RWPE2 (cell line): Measurements from ENCODE around the gene APBB1IP.

ENCODE experiments used
- ATAC-seq: fragments of 200-7000 bp; cut with Tn5 transposase; 3 replicates; pipeline ENCODE4 v1.9.1; 2021; ENCODE audit warnings: low read depth
- DNase-seq: peaks from one replicate; pipeline ENCODE4 v3.0.0-alpha.2; 2020; ENCODE audit warnings: low spot score
- H3K27ac ChIP-seq: fragments of 450-650 bp; 2 replicates; pipeline ENCODE4 v1.5.1; 2017; ENCODE audit warnings: mild to moderate bottlenecking; ENCODE audit not compliant: poor library complexity, severe bottlenecking
- H3K27me3 ChIP-seq: fragments of 250-450 bp; sonication (Bioruptor Pico); 2 replicates; pipeline ENCODE4 v1.5.1; 2021; ENCODE audit warnings: mild to moderate bottlenecking, moderate library complexity; ENCODE audit not compliant: insufficient read depth, poor library complexity, severe bottlenecking
- H3K36me3 ChIP-seq: fragments of 250-450 bp; sonication (Bioruptor Pico); 2 replicates; pipeline ENCODE4 v1.5.1; 2020; ENCODE audit warnings: low read depth, mild to moderate bottlenecking, moderate library complexity
- H3K4me1 ChIP-seq: fragments of 250-450 bp; sonication (Bioruptor Pico); 2 replicates; pipeline ENCODE4 v1.5.1; 2021; ENCODE audit warnings: mild to moderate bottlenecking, moderate library complexity; ENCODE audit not compliant: insufficient read depth, poor library complexity, severe bottlenecking
- H3K4me3 ChIP-seq: fragments of 250-450 bp; sonication (Bioruptor Pico); 2 replicates; pipeline ENCODE4 v1.5.1; 2021; ENCODE audit warnings: mild to moderate bottlenecking, moderate library complexity; ENCODE audit not compliant: severe bottlenecking
- H3K9me3 ChIP-seq: fragments of 250-450 bp; sonication (Bioruptor Pico); 2 replicates; pipeline ENCODE4 v1.5.1; 2021; ENCODE audit warnings: mild to moderate bottlenecking, moderate library complexity; ENCODE audit not compliant: severe bottlenecking
- CTCF ChIP-seq: fragments of 450-650 bp; IDR thresholded peaks from one replicate; pipeline ENCODE4 v1.5.1; 2017; ENCODE audit warnings: mild to moderate bottlenecking, moderate library complexity; ENCODE audit not compliant: poor library complexity, severe bottlenecking

The APBB1IP gene

GRCh38 chr10:26555719-26556368 lies 117.7 kb downstream of the APBB1IP start:
- no peaks in the 10 kb centered on the region for H3K36me3 ChIP-seq
- peaks cover 3% of the 10 kb centered on the region for H3K27me3 ChIP-seq
- H3K4me1 ChIP-seq, result no peaks in the 10 kb centered on the region
- no peak for TF ChIP-seq CTCF
- H3K27ac ChIP-seq, result no peak overlapping the region
- H3K4me3 ChIP-seq, result no peak overlapping the region
- ATAC-seq (no peak), DNase-seq (no peak)
- H3K9me3 ChIP-seq, result no peaks in the 10 kb centered on the region

GRCh38 chr10:26556748-26557640 lies 118.9 kb downstream of the APBB1IP start:
- H3K4me3 ChIP-seq, result no peak overlapping the region
- peaks cover 3% of the 10 kb centered on the region for H3K27me3 ChIP-seq
- H3K9me3 ChIP-seq, result no peaks in the 10 kb centered on the region
- H3K4me1 ChIP-seq, result no peaks in the 10 kb centered on the region
- TF ChIP-seq CTCF, result peak; percentile 93
- no peaks in the 10 kb centered on the region for H3K36me3 ChIP-seq
- no peak overlapping the region for H3K27ac ChIP-seq
- DNase-seq (no peak), ATAC-seq (peak; percentile 55; the same call in 2 of the 3 replicates)

- no peaks in the 10 kb centered on the region for H3K9me3 ChIP-seq
- H3K27me3 ChIP-seq, result peaks cover 4% of the 10 kb centered on the region
- H3K36me3 ChIP-seq, result no peaks in the 10 kb centered on the region
- H3K4me1 ChIP-seq, result no peaks in the 10 kb centered on the region
- TF ChIP-seq CTCF, result no peak
- H3K27ac ChIP-seq, result no peak overlapping the region
- no peak overlapping the region for H3K4me3 ChIP-seq
- DNase-seq, result no peak
- peak; percentile 50; the same call in 1 of the 3 replicates for ATAC-seq
Measured at GRCh38 chr10:26557641-26558014, 119.5 kb downstream of the APBB1IP start.

- no peak overlapping the region for H3K4me3 ChIP-seq
- H3K9me3 ChIP-seq, result no peaks in the 10 kb centered on the region
- H3K27ac ChIP-seq, result no peak overlapping the region
- no peak for TF ChIP-seq CTCF
- H3K36me3 ChIP-seq, result no peaks in the 10 kb centered on the region
- peaks cover 71% of the 10 kb centered on the region for H3K27me3 ChIP-seq
- H3K4me1 ChIP-seq, result no peaks in the 10 kb centered on the region
- ATAC-seq (0 out of 3 replicates have a peak, but pooled peaks have one; percentile 14), DNase-seq (no peak)
Measured at GRCh38 chr10:26566525-26567350, 128.6 kb downstream of the APBB1IP start.
